K562 (cell line): Measurements from ENCODE around the gene ZDHHC24. TPM values are rescaled to one million over a fixed set of nuclear protein-coding genes. Genes with fewer than 3 reads are reported as not detected.

Experiments used
- ATAC-seq: fragments of 200-7000 bp; cut with Tn5 transposase; 3 replicates; pipeline ENCODE4 v1.9.1; 2020; ENCODE audit warnings: moderate library complexity
- BruUV-seq: library from RNA; stranded (reverse); fragments of 400-500 nt; replicated peaks from 2 replicates; lab custom pipeline; 2021; lab: Mats Ljungman, UMichigan
- CTCF ChIA-PET: fragments of 300-600 bp; formaldehyde crosslinking; extraction: SDS; loops from one replicate; lab custom pipeline; 2021; ENCODE audit warnings: low intra/inter-chr PET ratio; lab: Yijun Ruan, JAX
- POLR2A ChIA-PET: fragments of 300-600, 350-650 bp; sonication (Branson Sonifier 250); formaldehyde crosslinking; extraction: SDS; loops from one replicate; lab custom pipeline; 2021; ENCODE audit warnings: antibody characterized with exemption, inconsistent platforms; lab: Yijun Ruan, JAX
- DNase-seq, 4 experiments: peaks; one replicate each; pipeline versions ENCODE4 v3.0.0 to v3.0.0-alpha.2; 2011 to 2018; ENCODE audit warnings: low spot score in 3 of 4, mixed read lengths in 3 of 4; ENCODE audit errors: extremely low read depth in 1 of 4
- FAIRE-seq: peaks from 2 replicates; lab custom pipeline; 2011; peaks lifted over from hg19 to GRCh38; lab: Jason Lieb, UNC
- H2AFZ ChIP-seq: 2 replicates; pipeline ENCODE4 v1.6.0; 2011; ENCODE audit warnings: low read depth, low read length, control low read depth, inconsistent platforms
- H3K27ac ChIP-seq: fragments of 200-600 bp; 3 replicates; pipeline ENCODE4 v1.8.0; 2011; ENCODE audit warnings: low read depth, mild to moderate bottlenecking, control low read depth, inconsistent platforms, low read length, moderate library complexity, mixed read lengths; ENCODE audit errors: extremely low read depth
- H3K27me3 ChIP-seq, 2 experiments: fragments of 300-600 bp in 1 of 2; 2 replicates in 1 of 2; 3 replicates in 1 of 2; pipeline versions ENCODE4 v1.6.0 to v1.8.0; 2011; ENCODE audit warnings: inconsistent platforms in 2 of 2, low read length in 2 of 2, mild to moderate bottlenecking in 1 of 2, mixed read lengths in 1 of 2, moderate library complexity in 1 of 2; ENCODE audit not compliant: control insufficient read depth in 2 of 2, insufficient read depth in 2 of 2
- H3K36me3 ChIP-seq: fragments of 300-600 bp; 3 replicates; pipeline ENCODE4 v1.8.0; 2011; ENCODE audit warnings: mild to moderate bottlenecking, low read length, inconsistent platforms; ENCODE audit not compliant: control insufficient read depth, insufficient read depth
- H3K4me1 ChIP-seq, 2 experiments: fragments of 200-600 bp in 1 of 2; replicated peaks in 1 of 2; 2 replicates in 1 of 2; 3 replicates in 1 of 2; pipeline versions ENCODE4 v1.5.1 to v1.8.0; 2011; ENCODE audit warnings: inconsistent platforms in 2 of 2, low read length in 2 of 2, mild to moderate bottlenecking in 1 of 2, mixed read lengths in 1 of 2, moderate library complexity in 1 of 2; ENCODE audit not compliant: control insufficient read depth in 2 of 2, insufficient read depth in 2 of 2
- H3K4me2 ChIP-seq: 2 replicates; pipeline ENCODE4 v1.6.1; 2011; ENCODE audit warnings: low read length, control low read depth, inconsistent platforms, mixed read lengths; ENCODE audit not compliant: insufficient read depth
- H3K4me3 ChIP-seq: fragments of 200-600 bp; sonication (generic), shearing (Covaris generic); 2 replicates; pipeline ENCODE4 v1.5.1; 2016; ENCODE audit warnings: control low read depth, inconsistent platforms
- H3K79me2 ChIP-seq: fragments of 200-600 bp; 3 replicates; pipeline ENCODE4 v1.8.0; 2011; ENCODE audit warnings: low read length, inconsistent platforms; ENCODE audit not compliant: control insufficient read depth, insufficient read depth
- H3K9ac ChIP-seq, 2 experiments: 2 replicates each; pipeline versions ENCODE4 v1.6.0 to v1.6.1; 2011; ENCODE audit warnings: low read depth in 2 of 2, low read length in 2 of 2, control low read depth in 1 of 2, inconsistent platforms in 1 of 2, mild to moderate bottlenecking in 1 of 2, mixed read lengths in 1 of 2; ENCODE audit not compliant: insufficient read depth in 1 of 2
- H3K9me1 ChIP-seq: one replicate; pipeline ENCODE4 v1.6.0; 2011; ENCODE audit warnings: inconsistent platforms, mild to moderate bottlenecking, low read length, moderate library complexity; ENCODE audit not compliant: control insufficient read depth, insufficient read depth
- H3K9me3 ChIP-seq: replicated peaks from 2 replicates; pipeline ENCODE4 v1.5.1; 2011; ENCODE audit warnings: low read depth, low read length, inconsistent platforms; ENCODE audit not compliant: control insufficient read depth, insufficient read depth
- H4K20me1 ChIP-seq: replicated peaks from 2 replicates; pipeline ENCODE4 v1.6.1; 2011; ENCODE audit warnings: low read length, inconsistent platforms, mixed read lengths; ENCODE audit not compliant: control insufficient read depth, insufficient read depth
- ATF7 ChIP-seq: fragments of 450-650 bp; IDR thresholded peaks from 2 replicates; pipeline ENCODE4 v1.7.1; 2014; ENCODE audit warnings: mild to moderate bottlenecking, moderate library complexity
- CHD2 ChIP-seq: IDR thresholded peaks from 2 replicates; pipeline ENCODE4 v1.6.1; 2011; ENCODE audit warnings: low read depth, low read length
- FIP1L1 ChIP-seq: fragments of 200-400 bp; formaldehyde crosslinking; IDR thresholded peaks from 2 replicates; pipeline ENCODE4 v1.6.1; 2018; ENCODE audit warnings: mild to moderate bottlenecking, low read depth, low read length; ENCODE audit not compliant: poor library complexity, severe bottlenecking
- GATAD2B ChIP-seq: fragments of 450-650 bp; IDR thresholded peaks from 2 replicates; pipeline ENCODE4 v1.6.1; 2017; ENCODE audit warnings: mild to moderate bottlenecking, borderline replicate concordance
- GTF2E2 ChIP-seq: fragments of 200-800 bp; sonication (Bioruptor generic); IDR thresholded peaks from 2 replicates; pipeline ENCODE4 v1.6.1; 2016; ENCODE audit warnings: missing genetic modification characterization, missing compliant biosample characterization
- NR1H2 ChIP-seq: sonication (generic); formaldehyde crosslinking; IDR thresholded peaks from 2 replicates; pipeline ENCODE4 v1.4.0; 2020; ENCODE audit warnings: mild to moderate bottlenecking, missing genetic modification reagents
- NR2F6 ChIP-seq: fragments of 450-650 bp; formaldehyde crosslinking; IDR thresholded peaks from 2 replicates; pipeline ENCODE4 v1.4.0; 2020; ENCODE audit warnings: mild to moderate bottlenecking
- PML ChIP-seq: IDR thresholded peaks from 2 replicates; pipeline ENCODE4 v1.6.1; 2012; ENCODE audit warnings: low read length, inconsistent platforms
- RBBP5 ChIP-seq: fragments of 200-600 bp; sonication (generic); IDR thresholded peaks from 2 replicates; pipeline ENCODE4 v1.6.1; 2012; ENCODE audit warnings: borderline replicate concordance, mild to moderate bottlenecking, low read length, control low read depth, inconsistent platforms; ENCODE audit not compliant: insufficient read depth, poor library complexity, severe bottlenecking
- RBM25 ChIP-seq: fragments of 200-400 bp; formaldehyde crosslinking; IDR thresholded peaks from 2 replicates; pipeline ENCODE4 v1.6.1; 2018; ENCODE audit warnings: low read length, low read depth, moderate library complexity; ENCODE audit not compliant: severe bottlenecking
- SNRNP70 ChIP-seq: fragments of 200-400 bp; formaldehyde crosslinking; optimal IDR thresholded peaks from 2 replicates; pipeline ENCODE3; 2017; ENCODE audit warnings: low read depth, low read length
- THRAP3 ChIP-seq: fragments of 450-650 bp; IDR thresholded peaks from 2 replicates; pipeline ENCODE4 v1.6.1; 2016; ENCODE audit warnings: mild to moderate bottlenecking, inconsistent platforms, borderline replicate concordance
- XRCC5 ChIP-seq: fragments of 200-400 bp; formaldehyde crosslinking; IDR thresholded peaks from 2 replicates; pipeline ENCODE4 v1.6.1; 2017; ENCODE audit warnings: low read depth, mild to moderate bottlenecking, low read length
- ZSCAN29 ChIP-seq: fragments of 450-650 bp; IDR thresholded peaks from 2 replicates; pipeline ENCODE4 v1.6.1; 2017
- WGBS: fragments of 100-300 bp; shearing (Covaris generic); methylation state at CpG from one replicate; pipeline ENCODE4 v1.1.6; 2016; ENCODE audit warnings: low coverage, mixed read lengths; ENCODE audit not compliant: insufficient coverage; ENCODE audit errors: missing lambda C conversion rate; 5-methylcytosine and 5-hydroxymethylcytosine counted together
- in situ Hi-C: fragments of 300-500 bp; cut with MboI; formaldehyde crosslinking; loops from 4 replicates; pipeline ENCODE4 v1.15.0; 2018; ENCODE audit warnings: inconsistent platforms, mixed read lengths
- intact Hi-C: fragments of 100-400 bp; cut with micrococcal nuclease; formaldehyde crosslinking; loops from 2 replicates; pipeline ENCODE4 v1.14.2; 2022
- polyA plus RNA-seq, 8 experiments: library from polyadenylated mRNA; depleted of rRNA in 4 of 8; stranded (reverse) in 5 of 8; unstranded in 3 of 8; fragments of >200 nt; fragmentation: Nextera tagmentation in 2 of 8; fragmentation: Illumina TruSeq in 1 of 8; extraction: Ambion mirVana in 2 of 8; extraction: Trizol in 1 of 8; gene quantifications; 2 replicates each; pipeline versions ENCODE4 v1.2.1 to v1.2.3, GENCODE V29; 2011 to 2014; ENCODE audit warnings: inconsistent platforms in 1 of 8, missing spikeins in 1 of 8
- total RNA-seq, 7 experiments: library from RNA; depleted of rRNA in 6 of 7; stranded (reverse); fragments of >200 nt in 6 of 7; fragmentation: Illumina TruSeq in 2 of 7; extraction: Trizol in 2 of 7; gene quantifications; 2 replicates each; pipeline versions ENCODE4 v1.2.1 to v1.2.3, GENCODE V29; 2011 to 2021; ENCODE audit warnings: low replicate concordance in 1 of 7
- TF ChIP-seq, protein P1 (sequence below): fragments of 450-650 bp; IDR thresholded peaks from 2 replicates; pipeline ENCODE4 v1.6.1; 2014; ENCODE audit warnings: low read depth, mild to moderate bottlenecking, moderate library complexity, borderline replicate concordance
- TF ChIP-seq, protein P2 (sequence below): IDR thresholded peaks from 2 replicates; pipeline ENCODE4 v1.6.1; 2011; ENCODE audit not compliant: insufficient read length; ENCODE audit errors: extremely low read depth
- TF ChIP-seq, protein P3 (sequence below): sonication (generic); formaldehyde crosslinking; IDR thresholded peaks from 2 replicates; pipeline ENCODE4 v1.8.0; 2023; ENCODE audit warnings: missing genetic modification reagents, mild to moderate bottlenecking, borderline replicate concordance

Gene ZDHHC24
- total and polyA plus RNA-seq, 9 of the 15 experiments (the other 6 are each of a cell fraction or from before 2014, with no cell fraction given): 0.45 to 11.2 (median 2.7) TPM

DNA sequence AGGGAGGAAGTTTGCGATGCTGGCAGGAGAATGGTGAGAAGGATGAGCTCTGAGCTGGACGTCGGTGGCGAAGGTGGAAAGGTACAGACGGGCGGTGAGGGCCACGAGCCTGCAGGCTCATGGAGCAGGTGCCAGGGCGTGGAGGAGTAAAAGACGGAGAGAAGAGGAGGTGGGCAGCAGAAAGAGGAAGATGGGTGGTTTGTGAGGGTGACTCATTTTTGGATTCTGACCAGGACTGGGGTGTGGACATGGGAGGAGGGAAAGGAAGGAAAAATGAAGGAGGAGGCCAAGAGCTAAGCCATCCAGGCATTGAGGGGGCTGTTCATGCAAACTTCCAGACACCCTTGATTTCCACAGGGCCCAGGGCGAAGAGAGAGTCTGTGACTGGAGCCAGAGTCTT, 3.5 kb downstream of the ZDHHC24 start:
- ChIA-PET POLR2A (interaction anchor here (0.6 to 1.4 kb wide), 5 partner anchors 9 to 96 kb away, joined by 3 to 4 read pairs (median 4); partner anchors contain the start of gene RBM4), CTCF (no interaction called here)
- H3K79me2 ChIP-seq: peaks cover 6% of the 10 kb centered on the region; the same call in 1 of the 3 replicates
- intact Hi-C loops: no loop called here
- no peak overlapping the region for H2AFZ ChIP-seq
- no peaks in the 10 kb centered on the region for H3K27me3 ChIP-seq
- peaks cover 0 to 36% of the 10 kb centered on the region in 2 experiments; a peak in 3 of 5 replicates for H3K4me1 ChIP-seq
- BruUV-seq: no TSS peak
- no peak for FAIRE-seq
- no peak overlapping the region for H3K4me2 ChIP-seq
- H3K27ac ChIP-seq: no peak overlapping the region
- no peak overlapping the region for H3K4me3 ChIP-seq
- DNase-seq: no peak
- H4K20me1 ChIP-seq: no peaks in the 10 kb centered on the region
- H3K9ac ChIP-seq: peak overlapping the region in 1 of 2 experiments; percentile 32; a peak in 2 of 4 replicates
- peaks cover 5% of the 10 kb centered on the region; the same call in 2 of the 3 replicates for H3K36me3 ChIP-seq
- in situ Hi-C loops: no loop called here
- WGBS: 65% methylated on average over 10 of the region's 10 CpGs
- ATAC-seq: no peak
- H3K9me3 ChIP-seq: no peaks in the 10 kb centered on the region
- no peaks in the 10 kb centered on the region for H3K9me1 ChIP-seq
- TF ChIP-seq NR1H2 (CRISPR knock-in tag) (no peak), FIP1L1 (no peak), THRAP3 (no peak), NR2F6 (CRISPR knock-in tag) (no peak), ATF7 (no peak), XRCC5 (no peak), RBBP5 (no peak), CHD2 (no peak), ZSCAN29 (no peak), PML (no peak), GTF2E2 (tag) (no peak), SNRNP70 (no peak), RBM25 (no peak), GATAD2B (no peak)
- TF ChIP-seq, protein P1, sequence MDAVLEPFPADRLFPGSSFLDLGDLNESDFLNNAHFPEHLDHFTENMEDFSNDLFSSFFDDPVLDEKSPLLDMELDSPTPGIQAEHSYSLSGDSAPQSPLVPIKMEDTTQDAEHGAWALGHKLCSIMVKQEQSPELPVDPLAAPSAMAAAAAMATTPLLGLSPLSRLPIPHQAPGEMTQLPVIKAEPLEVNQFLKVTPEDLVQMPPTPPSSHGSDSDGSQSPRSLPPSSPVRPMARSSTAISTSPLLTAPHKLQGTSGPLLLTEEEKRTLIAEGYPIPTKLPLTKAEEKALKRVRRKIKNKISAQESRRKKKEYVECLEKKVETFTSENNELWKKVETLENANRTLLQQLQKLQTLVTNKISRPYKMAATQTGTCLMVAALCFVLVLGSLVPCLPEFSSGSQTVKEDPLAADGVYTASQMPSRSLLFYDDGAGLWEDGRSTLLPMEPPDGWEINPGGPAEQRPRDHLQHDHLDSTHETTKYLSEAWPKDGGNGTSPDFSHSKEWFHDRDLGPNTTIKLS: no peak
- TF ChIP-seq, protein P2, sequence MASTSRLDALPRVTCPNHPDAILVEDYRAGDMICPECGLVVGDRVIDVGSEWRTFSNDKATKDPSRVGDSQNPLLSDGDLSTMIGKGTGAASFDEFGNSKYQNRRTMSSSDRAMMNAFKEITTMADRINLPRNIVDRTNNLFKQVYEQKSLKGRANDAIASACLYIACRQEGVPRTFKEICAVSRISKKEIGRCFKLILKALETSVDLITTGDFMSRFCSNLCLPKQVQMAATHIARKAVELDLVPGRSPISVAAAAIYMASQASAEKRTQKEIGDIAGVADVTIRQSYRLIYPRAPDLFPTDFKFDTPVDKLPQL: no peak
- TF ChIP-seq, protein P3, sequence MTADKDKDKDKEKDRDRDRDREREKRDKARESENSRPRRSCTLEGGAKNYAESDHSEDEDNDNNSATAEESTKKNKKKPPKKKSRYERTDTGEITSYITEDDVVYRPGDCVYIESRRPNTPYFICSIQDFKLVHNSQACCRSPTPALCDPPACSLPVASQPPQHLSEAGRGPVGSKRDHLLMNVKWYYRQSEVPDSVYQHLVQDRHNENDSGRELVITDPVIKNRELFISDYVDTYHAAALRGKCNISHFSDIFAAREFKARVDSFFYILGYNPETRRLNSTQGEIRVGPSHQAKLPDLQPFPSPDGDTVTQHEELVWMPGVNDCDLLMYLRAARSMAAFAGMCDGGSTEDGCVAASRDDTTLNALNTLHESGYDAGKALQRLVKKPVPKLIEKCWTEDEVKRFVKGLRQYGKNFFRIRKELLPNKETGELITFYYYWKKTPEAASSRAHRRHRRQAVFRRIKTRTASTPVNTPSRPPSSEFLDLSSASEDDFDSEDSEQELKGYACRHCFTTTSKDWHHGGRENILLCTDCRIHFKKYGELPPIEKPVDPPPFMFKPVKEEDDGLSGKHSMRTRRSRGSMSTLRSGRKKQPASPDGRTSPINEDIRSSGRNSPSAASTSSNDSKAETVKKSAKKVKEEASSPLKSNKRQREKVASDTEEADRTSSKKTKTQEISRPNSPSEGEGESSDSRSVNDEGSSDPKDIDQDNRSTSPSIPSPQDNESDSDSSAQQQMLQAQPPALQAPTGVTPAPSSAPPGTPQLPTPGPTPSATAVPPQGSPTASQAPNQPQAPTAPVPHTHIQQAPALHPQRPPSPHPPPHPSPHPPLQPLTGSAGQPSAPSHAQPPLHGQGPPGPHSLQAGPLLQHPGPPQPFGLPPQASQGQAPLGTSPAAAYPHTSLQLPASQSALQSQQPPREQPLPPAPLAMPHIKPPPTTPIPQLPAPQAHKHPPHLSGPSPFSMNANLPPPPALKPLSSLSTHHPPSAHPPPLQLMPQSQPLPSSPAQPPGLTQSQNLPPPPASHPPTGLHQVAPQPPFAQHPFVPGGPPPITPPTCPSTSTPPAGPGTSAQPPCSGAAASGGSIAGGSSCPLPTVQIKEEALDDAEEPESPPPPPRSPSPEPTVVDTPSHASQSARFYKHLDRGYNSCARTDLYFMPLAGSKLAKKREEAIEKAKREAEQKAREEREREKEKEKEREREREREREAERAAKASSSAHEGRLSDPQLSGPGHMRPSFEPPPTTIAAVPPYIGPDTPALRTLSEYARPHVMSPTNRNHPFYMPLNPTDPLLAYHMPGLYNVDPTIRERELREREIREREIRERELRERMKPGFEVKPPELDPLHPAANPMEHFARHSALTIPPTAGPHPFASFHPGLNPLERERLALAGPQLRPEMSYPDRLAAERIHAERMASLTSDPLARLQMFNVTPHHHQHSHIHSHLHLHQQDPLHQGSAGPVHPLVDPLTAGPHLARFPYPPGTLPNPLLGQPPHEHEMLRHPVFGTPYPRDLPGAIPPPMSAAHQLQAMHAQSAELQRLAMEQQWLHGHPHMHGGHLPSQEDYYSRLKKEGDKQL (CRISPR knock-in tag): no peak
